AG08396 (cell line): Measurements from ENCODE around the gene C17orf67.
A peak's percentile ranks its signal among the peaks of the same experiment; 100 is the strongest.

Experiments
- DNase-seq: peaks from one replicate; pipeline ENCODE4 v3.0.0; 2012; ENCODE audit warnings: low spot score, mixed read lengths

C17orf67 gene, protein sequence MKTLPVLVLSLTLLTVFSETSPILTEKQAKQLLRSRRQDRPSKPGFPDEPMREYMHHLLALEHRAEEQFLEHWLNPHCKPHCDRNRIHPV

DNA sequence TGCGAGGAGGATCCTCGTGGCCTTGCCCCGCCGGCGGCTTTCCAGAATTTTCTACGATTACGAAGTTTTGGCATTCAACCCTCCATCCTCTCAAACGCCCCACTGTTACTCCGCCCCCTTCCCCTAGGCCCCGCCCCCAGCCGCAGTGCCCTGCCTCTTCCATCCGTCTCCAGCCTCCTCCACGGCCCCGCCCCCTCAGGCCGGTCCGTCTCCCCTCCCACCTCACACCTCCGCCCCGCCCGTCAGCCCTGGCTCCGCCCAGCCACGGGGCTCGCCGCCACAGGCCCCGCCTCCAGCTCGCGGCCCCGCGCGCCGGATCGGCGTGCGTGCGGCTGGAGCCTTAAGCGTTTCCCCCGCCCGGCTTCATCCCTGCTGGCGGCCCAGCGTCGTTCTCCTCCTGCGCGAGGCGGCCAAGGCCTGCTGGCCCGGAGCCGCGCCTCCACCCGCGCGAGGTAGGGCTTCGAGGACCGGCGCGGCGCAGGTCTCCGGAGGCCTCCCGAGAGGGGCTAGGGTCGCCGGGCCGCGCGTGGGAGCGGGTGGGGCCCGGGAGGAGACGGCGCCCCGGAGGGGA, at the start of gene C17orf67, which contains the start of gene DGKE:
C17orf67 (minus strand) TSS at position 112 of the 571 bp plus-strand sequence. CDS start 18,110 bp downstream, outside the sequence.
DGKE (plus strand) TSS at position 343 of the 571 bp plus-strand sequence. CDS start 645 bp downstream, outside the sequence.
- peak; percentile 99 for DNase-seq

DNA sequence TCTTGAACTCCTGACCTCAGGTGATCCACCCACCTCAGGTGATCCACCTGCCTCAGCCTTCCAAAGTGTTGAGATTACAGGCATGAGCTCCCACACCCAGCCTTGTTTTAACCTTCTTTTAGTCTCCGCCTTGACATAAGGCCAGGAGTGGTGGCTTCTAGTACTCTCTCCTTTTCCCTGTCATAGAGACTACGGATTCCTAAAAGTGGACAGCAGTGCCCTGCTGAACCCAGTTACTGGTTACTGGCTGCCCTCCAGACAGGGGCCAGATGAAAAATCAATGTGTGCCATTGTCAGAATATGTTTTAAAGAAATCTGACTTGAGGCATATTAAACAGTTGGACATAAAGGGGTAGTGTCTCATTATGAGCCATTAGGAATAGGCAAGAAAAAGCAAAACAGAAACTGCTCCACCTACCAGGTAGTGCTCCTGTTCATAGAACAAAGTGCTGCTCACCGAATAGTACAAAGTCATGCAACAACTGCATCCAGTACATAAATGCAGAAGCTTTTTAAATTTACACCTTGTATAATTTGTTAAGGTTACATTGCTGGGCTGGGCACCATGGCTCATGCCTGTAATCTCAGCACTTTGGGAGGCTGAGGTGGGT, 48.1 kb upstream of the C17orf67 start:
- no peak for DNase-seq

DNA sequence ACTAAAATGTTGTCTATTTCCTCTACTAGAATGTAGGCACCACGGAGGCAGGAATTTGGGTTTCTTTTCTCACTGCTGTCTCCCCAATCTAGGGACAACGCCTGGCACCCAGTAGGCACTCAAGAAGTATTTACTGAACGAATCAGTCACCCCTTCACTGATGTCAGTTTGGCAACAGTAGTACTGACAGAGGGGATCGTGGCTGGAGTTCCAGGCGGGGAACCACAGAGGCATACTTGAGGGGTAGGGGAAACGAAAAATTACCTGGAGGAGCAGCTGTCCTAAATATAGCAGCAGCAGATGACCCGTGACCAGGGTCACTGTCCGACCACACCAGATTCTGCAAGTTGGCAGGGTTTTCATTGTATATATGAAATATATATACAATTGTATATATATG, 46.9 kb upstream of the C17orf67 start:
- DNase-seq: no peak

DNA sequence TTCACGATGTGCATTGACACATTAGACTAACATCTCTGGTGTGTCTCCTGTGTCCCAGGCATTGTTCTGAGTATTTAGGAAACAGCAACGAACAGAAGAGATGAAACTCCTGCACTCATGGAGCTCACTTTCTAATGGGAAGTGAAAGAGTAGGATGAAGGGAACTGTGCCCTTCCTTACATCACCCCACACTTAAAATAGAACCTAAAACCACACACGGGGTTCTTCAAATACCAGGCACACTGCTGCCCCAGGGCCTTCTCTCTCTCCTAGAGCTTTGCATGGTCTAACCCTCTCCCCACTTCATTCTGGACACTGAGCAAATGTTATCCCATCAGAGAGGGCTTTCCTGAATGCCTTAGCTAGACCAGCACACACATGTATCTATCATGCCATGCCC, 46.4 kb upstream of the C17orf67 start:
- DNase-seq: no peak

DNA sequence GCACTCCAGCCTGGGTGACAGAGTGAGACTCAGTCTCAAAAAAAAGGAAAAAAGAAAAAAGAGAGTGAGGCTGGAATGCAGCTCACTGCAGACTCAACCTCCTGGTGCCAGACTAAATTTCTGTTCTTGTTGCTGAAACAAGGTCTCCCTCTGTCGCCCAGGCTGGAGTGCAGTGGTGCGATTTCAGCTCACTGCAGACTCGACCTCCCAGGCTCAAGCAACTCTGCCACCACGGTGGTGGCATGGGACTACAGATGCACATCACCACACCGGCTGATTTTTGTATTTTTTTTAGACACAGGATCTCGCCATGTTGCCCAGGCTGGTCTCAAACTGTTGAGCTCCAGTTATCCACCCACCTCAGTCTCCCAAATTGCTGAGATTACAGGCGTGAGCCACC, 45.6 kb upstream of the C17orf67 start:
- no peak for DNase-seq

DNA sequence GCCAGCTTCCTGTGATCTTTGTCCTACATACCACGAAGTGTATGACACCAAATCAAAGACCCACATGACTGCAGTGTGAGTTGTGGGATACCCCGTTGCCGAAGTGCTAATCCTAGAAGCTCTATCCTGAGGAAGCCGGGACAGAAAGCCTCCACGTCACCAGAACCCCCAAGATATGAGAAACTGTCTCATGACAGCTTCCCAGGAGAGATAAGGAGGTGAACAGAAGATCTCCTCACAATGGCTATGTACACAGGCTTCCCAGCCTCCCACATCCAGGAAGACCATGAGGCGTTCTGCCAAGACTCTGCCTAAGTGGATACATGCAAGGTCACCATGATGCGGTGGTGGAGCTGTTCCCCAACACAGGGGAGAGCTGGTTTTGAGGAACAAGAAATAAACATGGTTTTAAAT, 43.1 kb upstream of the C17orf67 start:
- no peak for DNase-seq

DNA sequence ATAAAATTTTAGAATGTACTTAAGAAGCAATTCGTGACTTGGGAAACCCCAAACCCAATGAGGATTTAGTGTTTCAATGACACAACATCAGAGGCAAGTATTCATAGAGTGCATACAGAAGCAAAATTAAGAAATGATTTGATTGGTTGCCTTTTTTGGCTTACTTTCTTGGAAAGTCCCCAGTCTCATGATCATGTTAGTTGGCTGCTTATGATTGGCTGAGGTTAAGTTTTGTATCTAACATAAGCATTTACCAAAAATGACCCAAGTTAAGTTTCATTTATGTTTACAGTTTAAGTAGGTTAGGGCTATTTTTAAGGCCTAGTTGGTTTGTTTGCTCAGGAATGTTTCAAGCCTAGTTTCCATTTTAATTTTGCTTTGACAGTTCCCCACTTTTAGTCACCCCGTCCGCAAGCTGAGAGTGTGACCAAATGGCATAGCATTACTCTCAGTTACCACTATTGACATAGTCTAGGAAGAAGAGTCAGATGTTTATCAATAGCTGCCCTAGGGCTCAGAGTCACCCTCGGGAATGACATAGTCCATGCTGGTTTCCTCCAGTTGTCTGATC, 36.4 kb upstream of the C17orf67 start:
- no peak for DNase-seq

DNA sequence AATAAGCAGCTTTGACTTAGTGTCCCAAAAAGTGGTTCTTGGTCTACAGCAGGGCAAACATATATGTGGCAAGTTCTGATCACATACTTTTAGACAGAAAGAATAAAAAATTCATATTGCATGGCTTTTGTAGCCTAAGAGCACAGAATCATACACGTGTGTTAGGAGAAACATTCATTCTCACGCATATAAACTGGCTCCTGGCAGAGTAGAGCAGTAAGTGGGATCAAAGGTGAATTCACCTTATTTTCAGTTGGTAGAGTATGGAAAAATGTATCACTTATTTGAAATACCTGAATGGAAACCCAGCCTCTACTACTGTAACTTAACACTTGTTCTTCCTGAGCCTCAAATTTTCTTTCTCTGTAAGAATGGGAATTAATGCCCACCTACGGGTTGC, 35.0 kb upstream of the C17orf67 start:
- no peak for DNase-seq

DNA sequence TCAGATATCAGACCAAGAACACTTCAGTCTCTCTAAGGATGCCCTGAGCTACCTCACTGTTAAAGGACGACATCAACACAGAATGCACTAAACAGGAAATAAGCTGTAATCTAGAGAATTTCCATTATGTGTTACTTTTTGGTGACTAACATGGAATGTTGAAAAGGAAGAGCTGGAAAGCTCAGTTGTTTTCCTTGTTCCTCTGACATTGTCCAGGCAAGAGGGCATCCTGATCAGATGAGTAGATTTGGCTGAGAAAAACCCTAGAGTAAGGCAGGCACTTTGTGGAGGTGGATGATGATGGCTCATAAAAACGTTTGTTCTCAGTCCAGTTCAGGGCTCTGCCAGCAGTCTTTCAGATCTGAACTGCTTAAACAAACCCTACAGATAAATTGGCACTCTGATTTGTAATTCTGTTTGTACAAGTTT, 34.2 kb upstream of the C17orf67 start:
- DNase-seq: no peak

DNA sequence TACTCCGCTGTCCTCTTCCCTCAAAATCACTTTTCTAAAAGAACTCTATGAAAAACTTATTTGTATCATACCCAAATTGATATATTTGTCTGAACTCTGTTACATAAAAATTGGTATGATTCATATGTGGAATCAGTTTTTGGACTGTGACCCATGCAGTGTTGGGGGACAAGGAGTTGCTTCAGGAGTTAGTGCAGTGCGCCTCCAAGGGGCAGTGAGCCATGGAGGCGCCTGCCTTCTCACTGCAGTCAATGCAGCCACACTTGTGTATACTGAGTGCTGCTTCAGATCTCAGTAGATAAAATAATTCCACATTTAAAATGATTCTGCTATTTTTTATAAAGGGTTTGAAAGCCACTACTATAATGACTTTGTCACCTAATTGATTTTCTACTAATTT, 32.8 kb upstream of the C17orf67 start:
- DNase-seq: no peak

DNA sequence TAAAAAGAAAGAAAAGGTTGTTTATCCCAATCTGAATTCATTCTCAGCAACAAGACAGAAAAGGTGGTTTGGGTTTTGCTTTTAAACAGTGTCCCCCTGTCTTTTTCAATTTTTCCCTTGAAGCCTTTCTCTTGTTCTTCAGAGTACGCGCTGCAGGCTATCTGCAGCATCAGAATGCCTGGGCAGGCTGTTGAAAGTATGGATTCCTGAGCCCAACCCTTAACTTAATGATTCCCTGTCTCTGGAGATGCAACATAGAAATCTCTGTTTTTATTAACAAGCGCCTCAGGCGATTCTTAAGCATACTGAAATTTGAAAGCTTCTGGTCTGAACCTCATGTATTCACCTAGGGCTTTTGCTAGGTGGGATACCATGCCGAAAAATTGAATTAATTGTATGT, 32.4 kb upstream of the C17orf67 start:
- DNase-seq: no peak

DNA sequence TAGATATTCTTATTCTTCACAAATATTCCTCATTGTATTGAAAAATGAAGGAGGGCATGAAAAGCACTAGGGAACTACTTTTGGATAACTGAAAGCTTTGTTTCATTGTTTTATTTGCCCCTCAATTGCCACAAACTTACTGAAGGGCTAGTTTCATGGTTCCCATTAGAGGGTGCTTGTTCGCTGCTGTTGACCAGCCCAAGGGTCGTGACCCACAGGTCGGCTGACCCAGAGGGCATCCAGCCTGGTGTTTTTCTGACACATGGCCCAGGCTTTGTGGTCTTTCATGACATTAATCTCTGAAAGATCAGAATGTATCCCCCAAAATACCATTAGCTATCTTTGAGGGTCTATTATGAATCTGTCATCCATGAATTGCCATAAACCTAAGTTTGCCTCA, 30.3 kb upstream of the C17orf67 start:
- DNase-seq: no peak

DNA sequence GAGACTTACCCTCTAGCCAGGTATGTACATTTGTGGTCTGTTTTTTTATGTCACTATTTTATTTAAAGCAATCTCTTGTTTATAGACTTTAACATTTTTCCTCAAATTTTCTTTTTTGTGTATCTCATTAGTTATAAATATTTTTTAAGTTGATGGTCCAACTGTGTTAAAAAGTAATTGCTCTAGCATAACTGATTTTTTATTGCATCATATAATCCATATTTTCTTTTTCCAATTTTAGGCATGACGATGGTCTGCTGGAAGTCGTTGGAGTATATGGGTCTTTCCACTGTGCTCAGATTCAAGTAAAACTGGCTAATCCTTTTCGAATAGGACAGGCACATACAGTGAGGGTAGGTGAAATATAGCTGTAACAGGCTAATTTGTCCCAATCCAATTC, 28.2 kb upstream of the C17orf67 start:
- DNase-seq: no peak

DNA sequence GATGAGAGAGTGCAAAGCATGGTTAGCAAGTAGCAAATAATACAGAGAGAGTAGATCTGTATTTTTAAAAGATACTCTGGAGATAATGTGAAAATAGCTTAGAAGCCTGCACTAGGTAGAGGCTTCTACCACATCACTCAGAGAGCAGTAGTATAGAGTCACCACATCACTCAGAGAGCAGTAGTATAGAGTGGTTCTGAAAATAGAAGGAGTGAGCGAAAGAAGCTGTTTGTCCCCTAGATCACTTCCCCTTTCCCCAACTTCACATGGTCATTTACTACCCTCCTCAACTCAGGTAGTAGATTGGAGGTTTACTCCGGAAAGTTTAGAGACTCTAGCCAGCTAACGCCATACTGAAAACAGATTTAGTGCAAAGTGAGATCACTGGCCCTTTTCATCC, 17.3 kb upstream of the C17orf67 start:
- no peak for DNase-seq

DNA sequence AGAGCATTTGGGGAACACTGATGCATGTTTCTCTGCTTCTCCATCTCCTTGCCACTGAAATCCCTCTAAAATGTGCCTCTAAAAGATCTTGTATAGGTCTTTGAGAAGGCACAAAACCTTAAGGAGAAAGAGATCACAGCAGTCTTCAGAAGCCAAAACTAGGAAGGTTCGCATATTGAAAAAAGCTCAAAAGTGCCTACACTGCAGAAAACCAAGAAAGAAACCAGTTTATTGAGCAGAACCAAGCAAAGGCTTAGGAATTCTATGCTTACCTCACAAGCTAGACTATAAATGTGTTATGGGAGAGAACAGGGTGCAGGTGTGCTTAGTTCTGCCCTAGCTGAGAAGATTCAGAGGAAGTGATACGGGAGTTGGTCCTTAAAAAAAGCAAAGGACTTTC, 16.9 kb upstream of the C17orf67 start:
- DNase-seq: no peak

DNA sequence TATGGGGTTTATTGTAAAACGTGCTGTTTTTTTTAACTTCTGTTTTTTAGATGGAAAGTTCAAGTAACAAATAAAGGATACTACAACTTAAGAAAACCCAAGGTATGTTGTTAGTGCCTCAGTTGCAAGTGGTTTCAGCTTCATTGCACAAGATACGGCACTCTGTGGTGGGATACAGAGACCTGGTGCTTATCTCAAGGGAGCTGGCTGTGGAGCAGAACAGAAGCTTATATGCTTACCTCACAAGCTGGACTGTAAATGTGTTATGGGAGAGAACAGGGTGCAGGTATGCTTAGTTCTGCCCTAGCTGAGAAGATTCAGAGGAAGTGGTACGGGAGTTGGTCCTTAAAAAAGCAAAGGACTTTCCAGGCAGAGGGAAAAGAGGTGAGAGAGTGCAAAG, 15.4 kb upstream of the C17orf67 start:
- DNase-seq: no peak

DNA sequence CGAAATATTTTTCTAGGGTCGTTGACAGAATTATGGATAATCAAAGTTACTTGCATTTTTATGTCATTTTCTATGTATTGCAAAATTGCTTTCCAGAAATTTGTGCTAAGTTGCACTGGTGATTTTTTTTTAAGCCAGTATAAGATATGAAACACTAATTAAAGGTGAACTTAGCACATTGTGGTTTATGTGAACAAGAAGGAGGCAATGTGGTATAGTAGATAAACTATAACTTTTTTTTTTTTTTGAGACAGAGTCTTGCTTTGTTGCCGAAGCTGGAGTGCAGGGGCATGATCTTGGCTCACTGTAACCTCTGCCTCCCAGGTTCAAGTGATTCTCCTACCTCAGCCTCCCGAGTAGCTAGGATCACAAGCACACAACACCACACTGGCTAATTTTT, 13.4 kb upstream of the C17orf67 start:
- no peak for DNase-seq

DNA sequence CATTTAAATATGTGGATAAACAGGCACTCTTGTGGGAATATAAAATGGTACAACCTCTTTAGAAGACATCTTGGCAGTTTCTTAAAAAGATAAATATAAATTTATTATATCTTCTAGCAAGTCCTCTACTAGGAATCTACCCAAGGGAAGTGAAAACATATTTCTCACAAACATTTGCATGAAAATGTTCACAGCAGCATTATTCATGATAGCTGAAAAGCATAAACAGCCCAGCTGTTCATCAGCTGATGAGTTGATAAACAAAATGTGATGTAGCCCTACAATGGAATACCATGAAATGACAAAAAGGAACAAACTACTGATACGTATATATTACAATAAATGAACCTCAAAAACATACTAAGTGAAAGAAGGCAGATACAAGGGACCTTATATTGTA, 12.2 kb upstream of the C17orf67 start:
- DNase-seq: no peak

DNA sequence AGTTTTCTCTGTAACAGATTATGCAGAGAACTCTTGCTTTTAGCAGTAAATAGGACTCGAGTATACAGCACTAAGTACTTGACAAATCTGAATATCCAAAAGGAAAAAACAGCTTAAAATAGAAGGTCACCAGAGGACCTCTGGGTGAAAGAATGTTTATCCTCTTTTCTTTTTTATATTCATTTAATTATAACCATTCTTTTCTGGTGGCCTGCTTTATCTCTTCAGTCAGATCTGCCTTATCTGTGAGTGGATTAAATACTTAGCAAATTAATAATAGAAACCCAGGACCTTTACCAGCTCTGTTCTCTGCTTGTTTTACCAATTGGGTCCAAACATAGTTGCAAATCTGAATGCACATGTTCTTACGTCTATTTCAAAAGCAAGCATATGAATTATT, 8.9 kb upstream of the C17orf67 start:
- no peak for DNase-seq

DNA sequence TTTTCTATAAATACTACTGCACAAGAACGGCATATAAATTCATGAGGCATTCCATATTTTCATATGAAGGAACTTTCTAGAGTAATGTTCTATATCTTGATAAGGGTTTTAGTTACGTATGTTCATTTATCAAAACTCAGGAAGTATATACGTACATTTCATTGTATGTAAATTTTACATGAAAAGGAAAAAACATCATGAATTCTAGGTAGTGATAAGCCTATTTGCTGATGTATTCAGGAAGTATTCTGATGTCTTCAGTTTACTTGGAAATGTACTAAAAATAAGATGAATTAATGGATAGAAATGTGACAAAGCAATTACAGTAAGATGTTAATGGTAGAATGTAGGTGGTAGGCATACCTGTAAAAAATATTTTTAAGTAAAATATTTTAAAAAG, 5.0 kb upstream of the C17orf67 start:
- no peak for DNase-seq

DNA sequence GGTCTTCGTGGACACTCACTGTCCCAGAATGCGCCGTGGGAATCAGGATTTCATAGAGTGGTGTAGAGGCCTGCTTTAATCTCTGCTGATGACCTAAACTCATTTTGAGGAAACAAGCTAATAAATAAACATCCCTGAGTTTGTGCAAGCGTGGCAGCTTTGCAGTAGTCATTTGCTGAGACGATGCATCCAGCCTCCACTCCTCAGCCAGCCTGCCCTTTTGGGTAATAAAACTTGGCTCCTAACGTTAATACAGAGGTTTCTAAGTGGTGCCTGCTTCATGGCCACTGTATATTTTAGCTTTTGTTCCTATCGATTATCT, 1.5 kb upstream of the C17orf67 start:
- DNase-seq: no peak

DNA sequence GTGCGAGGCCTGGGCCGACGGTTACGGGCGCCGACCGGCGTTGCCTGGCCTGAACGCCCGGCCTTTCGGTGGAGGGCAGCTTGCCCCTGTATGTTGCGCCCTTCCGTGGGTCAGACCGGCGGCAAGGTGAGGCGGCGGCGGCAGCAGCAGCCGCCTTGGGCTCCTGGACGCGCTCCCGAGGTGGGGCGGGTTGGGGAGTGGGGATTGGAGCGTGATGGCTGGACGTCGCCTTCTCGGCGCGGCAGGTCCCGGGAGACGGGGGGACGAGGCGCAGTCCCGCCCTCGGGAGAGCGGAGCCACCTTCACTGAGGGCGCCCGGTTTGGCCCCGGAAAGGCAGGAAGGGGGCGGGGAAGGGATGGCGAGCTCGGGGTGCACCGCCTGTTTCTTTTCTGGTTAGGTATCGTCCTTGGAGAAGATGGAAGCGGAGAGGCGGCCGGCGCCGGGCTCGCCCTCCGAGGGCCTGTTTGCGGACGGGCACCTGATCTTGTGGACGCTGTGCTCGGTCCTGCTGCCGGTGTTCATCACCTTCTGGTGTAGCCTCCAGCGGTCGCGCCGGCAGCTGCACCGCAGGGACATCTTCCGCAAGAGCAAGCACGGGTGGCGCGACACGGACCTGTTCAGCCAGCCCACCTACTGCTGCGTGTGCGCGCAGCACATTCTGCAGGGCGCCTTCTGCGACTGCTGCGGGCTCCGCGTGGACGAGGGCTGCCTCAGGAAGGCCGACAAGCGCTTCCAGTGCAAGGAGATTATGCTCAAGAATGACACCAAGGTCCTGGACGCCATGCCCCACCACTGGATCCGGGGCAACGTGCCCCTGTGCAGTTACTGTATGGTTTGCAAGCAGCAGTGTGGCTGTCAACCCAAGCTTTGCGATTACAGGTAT, 902 bp upstream of the C17orf67 start:
- peak; percentile 34 for DNase-seq
